ENCODE measurements around the gene LRRC52.

DNA sequence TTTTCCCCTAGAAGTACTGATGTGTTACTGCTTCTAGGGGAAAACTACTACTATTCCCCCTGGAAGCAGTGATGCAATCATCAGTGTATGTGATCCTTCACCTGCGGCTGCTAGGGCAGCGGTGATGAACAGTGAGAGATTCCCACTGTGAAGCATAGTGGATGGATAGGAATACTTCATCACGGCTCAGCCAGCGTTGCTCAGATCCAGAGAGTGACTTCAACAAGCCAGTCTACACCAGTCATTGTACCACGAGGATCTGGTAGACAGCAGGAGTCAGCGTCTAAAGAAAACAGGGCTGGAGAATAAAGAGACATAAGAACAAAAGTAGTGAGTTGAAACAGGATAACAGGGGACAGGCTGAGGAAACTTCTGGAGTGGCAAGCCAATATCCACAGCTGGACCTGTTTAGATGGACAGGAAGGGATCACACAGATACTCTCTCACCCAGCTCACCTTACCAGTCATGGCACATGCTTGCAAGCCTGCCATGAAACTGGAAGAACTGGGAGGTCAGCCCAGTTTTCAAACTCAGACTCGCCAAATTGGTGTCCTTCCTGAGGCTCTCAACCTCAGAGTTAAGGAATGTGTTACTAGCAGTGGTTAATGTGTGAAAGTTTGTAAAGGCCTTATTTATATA is 42.4 kb upstream of the LRRC52 start:
- TF ChIP-seq CTCF (IDR thresholded peaks at IDR 0.05) (no peak), POLR2A (IDR thresholded peaks at IDR 0.05) (no peak)
